Stimulated activated CD8-positive, alpha-beta memory T cell treated with anti-CD3 and anti-CD28 coated beads, Interleukin-15, amount 100 ng/mL, for 4 hours (primary cell): ENCODE results near the gene SPATA13.
"Not testable (repeated sequence)": the region's sequence is repeated elsewhere in the genome, so short reads cannot be mapped to it uniquely, and the experiment has no call there.

Experiments used
- DNase-seq, 2 donors: peaks; one replicate each; pipeline ENCODE4 v3.0.0-alpha.2; 2020; ENCODE audit warnings: low read depth in 2 of 2

Gene SPATA13

DNA sequence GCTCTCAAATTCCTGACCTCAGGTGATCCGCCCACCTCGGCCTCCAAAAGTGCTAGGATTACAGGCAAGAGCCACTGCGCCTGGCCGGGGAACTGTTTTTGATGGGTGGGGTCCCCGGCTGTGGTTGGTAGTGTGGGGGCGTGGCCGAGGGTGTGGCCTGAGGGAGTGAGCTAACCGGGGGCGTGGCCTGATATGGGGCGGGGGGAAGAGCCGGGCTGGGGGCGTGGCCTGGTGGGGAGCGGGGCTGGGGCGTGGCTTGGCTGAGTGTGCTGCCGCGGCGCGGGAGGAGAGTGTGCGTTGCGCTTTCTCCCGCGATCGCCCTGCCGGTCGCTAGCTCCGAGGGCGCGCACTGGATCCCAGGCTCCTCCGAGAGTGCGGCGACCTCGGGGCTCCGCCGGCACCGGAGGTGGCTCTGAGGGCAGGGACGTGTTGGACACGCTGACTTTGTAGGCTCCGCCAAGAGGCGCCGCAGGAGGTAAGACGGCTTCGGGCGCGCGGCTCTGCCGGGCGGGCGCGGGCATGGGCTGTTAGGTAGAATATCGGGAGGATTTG lies at the start of gene SPATA13:
TSS of gene SPATA13 (plus strand) at position 263 of the 552 bp plus-strand sequence. CDS start 62,210 bp downstream, outside the sequence.
- DNase-seq: peak; percentile 82 to 85

DNA sequence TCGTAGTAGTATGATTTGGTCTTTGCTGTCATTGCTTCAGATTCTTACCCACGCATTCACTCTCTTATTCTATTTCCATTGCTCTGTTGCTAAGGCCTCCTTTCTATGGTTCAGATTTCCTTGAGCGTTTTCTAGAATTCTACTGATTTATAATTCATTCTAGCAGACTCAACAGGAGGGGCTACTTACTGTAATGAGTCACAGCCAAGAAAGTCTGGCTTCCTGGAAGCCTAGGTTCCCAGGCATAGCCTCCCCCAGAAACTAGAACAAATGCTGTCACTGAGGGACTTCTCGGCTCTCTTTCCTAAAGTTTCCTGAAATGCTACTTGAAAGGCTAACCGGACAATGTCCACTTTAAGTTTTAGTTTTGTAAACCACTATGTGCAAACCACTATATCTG lies 47.7 kb upstream of the SPATA13 start:
- no peak for DNase-seq

DNA sequence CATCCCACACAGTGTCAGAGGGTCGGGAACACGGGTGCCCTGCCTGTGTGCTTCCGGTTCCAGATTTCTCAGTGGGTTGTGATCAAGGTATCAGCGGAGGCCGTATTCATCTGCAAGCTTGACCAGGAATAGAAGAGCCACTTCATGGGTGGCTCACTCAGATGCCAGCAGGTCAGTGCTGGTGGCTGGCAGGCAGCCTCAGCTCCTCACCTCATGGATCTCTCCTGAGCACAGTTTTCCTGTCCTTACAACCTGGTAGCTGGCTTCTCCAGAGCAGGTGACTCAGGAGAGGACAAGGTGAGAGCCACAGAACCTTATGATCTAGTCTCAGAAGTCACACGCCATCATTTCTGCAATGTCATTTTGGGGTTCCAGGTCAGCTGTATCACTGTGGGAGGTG lies 44.8 kb upstream of the SPATA13 start:
- DNase-seq: no peak

DNA sequence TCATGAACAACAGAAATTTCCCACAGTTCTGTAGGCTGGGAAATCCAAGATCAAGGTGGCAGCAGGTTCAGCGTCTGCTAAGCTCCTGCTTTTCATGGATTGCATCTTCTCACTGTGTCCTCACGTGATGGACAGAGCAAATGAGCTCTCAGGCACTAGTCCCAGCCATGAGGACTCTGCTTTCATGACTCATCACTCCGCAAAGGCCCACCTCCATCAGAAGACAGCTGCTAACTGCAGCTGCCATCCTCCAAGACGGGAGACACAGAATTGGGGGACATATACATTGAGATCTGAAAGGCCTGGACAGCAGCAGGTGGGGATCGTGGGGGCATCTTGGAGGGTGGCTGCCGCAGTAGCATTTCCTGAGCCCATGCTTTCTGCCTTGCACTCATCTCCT lies 44.4 kb upstream of the SPATA13 start:
- no peak for DNase-seq

DNA sequence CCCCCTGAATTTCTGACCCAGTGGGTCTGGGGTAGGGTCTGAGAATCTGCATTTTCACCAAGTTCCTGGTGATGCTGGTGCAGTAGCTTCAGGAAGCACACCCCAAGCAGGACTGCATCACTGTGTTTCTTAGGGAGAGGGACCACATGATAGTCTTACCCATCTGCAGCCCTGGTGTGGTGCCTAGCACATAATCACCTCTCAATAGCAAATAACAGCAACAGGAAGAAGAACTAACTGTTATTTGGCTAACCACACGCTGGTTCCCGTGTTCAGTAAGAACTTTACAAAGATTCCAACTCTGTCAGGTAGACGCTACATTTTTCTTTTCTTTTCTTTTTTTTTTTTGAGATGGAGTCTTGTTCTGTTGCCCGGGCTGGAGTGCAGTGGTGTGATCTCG lies 41.9 kb upstream of the SPATA13 start:
- DNase-seq: no peak

DNA sequence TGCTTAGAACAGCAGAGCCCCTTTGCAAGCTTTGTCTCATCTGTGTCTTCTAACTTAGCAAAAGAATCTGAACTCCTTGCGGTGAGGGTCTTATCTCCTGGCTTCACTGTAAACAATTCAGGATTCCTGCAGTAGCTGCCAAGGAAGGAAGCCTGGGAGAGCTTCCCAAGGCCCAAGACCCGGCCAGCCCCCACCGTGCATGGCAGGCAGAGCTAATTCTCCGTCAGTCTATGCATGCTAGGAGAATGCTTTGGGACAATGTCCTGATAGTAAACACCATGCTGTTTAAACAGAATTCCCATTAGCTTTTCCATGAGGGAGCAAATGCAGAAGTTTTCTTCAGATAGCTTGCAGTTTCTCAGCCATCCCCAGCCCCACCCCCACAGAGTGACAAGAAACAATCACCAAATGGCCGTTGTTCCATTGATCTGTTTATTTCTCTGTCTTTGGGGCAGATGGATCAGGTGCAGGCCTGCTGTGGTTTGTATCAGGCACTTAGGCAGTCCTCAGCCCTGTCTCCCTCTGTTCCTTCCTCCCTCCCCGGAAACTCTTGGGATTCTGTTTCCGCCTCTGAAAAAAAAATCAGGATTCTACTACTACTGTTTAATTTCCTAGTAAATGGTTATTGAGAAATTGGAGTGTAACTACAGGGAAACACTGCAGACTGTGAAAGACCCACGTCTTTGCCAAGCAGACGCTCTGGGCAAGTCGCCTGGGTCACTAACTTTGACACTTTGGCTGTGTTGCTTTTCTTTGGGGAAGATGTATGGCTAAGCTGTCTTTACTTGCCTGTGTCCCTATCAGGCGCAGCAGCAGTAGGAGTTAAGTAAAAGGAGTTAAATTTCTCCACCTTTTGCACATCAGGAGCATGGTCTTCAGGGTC lies 40.7 kb upstream of the SPATA13 start:
- no peak for DNase-seq

DNA sequence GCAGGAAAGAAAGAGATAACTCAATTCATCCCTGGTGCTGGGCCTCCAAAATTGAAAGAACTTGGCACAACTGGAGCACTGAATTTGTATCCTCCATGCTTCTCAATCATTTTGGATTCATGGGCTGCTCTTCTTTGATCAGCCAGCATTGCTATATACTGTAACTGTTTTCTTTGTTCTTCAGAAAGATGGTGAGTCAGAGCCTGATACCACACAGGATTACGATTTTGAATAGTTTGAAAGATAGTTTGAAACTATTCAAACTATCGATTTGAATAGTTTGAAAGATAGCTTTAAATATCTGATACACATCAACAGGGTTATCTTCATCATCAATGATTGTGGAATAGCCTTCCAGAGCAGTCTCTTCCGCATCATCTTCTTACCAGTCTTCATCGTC lies 38.5 kb upstream of the SPATA13 start:
- not testable (repeated sequence) for DNase-seq

DNA sequence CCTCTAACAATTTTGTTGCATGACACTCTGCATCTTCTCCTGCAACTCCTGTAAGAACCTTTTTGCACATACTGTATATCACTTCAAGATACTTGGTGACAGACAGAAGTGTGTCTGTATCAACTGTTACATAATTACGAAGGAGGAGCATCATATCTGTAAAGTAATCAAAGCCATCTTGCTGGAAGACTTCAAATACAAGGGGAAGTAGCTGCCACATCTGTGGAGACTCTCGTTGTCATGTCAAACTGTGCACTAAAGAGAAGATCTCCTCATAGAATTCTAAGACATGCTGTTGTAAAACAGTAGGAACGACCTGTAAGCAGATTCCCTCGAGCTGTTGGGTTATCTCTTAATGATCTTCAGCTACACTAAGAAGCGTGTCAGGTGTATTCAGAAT lies 38.0 kb upstream of the SPATA13 start:
- DNase-seq: no peak

DNA sequence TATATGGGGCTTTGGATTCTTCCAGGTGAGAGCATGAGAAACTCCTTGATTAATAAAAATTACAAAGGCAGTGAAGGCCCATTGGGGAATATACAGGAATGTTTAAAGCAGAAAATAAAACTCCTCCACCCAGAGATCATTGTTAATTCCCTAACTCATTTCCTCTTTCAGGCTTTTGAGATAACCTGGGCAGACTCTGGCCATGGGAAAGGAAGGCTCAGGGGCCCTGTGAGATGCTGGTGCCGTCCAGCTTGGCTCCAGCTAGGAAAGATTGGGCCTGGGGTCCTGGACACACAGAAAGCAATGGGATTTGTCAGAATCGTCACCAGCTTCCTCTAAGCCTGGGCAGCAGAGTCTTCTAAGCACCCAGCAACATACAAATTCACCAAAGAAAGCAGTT lies 36.8 kb upstream of the SPATA13 start:
- no peak for DNase-seq

DNA sequence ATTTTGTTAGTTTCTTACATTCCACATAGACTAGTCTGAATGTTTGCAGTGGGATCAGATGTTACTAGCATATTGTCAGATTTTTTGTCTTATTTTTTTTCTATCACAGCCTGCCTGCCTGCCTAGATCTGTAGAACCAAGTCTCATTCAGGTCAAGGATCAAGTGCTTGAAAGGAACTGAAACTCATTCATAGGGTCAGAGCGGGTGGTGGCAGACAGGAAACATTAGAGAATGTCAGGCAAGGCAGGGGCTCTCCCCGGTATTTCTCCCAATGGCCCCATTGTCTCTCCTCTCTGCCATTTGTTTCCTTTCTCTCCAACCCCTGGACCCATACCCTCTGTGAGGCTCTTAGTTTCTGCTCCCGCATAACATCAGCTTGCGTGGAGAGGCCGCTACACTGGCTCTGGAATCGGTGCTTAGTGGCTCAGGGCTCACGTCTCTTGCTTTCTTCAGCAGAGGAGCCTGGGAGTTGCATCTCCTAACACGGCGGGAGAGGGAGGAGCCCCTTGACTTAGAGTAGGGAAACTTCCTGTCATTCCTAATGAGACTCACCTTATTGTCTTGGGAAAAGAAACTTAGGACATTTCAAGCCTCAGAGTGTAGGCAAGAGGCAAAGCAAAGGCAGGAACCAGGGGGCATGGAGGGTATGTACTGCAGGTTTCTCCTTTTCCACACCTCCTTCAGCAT lies 35.6 kb upstream of the SPATA13 start:
- no peak for DNase-seq

DNA sequence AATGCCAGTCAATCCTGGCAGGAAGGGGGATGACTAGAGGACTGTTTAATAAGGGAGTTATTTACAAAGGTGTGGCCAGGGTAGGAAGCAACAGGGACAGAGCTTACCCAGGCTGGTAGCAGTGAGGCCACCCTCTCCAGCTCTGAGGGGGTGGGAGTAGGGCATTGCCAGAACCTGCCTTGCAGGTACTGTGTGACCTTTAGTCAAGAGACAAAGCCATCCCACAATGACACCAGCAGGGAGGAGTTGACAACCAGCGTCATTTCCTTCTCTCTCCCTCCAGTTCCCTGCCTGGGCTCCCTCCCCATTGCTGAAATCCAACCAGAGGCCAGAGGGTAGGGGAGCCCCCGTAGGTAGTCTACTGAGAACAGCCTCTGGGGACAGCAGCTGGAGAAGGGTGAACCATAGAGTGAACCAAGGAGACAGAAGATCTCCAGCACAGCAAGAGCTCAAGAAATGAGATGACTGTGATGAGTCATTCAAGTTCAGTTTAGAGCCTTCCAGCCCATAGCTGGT lies 33.3 kb upstream of the SPATA13 start:
- no peak for DNase-seq

DNA sequence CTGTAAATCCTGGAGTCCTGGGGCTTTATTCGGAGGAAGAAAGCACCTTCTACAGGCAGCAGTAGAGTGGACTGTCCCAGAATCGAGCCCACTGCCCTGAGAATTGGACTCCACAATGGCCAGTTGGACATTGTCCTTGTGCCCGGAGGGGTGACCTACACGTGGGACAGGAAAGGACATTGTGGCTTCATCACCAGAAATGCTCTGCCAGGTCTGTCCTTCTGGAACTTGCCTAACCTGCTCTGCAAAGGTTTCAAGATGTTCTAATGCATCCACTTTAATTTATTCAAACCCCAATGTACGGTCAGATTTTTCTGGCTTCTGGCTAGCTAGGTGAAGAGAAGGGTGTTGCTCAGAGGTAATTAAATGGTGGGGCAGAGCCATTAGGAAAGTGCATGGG lies 32.4 kb upstream of the SPATA13 start:
- DNase-seq: no peak

DNA sequence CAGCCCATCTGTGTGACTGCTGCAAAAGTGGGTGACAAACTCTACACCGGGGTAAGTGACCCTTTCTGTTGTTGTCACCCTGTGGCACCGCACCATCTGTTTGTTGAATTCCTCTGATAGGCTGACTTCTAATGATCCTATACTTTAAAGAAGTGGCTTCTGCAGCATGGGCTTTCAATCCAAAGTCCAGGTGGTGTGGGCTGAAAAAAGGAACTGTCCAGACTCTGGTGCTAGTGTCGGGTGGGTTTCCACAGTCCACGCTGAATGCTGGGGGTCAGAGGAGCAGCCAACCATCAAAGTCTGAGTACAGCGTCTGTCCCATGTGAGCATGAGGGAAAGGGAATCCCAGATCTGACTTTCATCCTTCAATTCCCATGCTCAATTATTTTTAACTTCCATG lies 31.6 kb upstream of the SPATA13 start:
- DNase-seq: no peak

DNA sequence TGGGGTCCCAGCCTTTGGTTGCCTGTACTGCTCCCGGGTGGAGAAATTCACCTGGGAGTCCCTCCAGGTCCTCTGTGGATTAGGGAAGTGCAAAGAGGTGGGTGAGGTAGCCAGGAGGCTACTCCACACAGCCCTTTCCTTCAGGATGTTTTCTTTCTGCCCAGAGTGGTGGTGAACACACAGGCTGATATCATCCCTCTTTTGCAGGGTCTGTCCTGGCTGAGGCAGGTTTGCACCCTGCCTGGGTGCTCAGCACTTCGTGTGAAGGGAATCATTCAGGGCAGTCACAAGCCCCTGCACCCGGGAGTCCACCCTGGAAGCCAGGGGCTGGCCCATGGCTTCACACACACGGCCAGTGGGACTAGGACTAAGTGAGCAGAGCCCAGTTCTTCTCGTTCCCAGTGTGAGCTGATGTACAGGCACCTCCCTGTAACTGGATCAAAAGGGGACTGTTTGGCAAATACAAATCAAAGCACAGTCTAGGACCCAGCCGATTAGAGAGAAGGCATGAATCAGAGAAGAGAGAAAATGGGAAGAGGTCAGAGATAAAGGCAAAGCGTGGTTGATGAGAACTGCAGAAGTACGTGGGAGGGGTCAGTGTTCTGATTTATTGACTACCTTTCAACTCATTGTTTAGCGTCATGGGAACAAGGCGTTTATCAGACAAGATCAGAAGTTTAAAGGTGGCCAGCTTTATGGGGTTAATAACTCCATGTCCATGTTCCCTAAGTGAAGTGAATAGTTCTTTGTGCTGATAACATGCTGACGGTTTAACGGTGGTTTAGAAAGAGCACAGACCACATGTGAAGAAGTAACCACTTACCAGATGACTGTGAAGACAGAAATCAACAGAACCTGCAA lies 30.4 kb upstream of the SPATA13 start:
- DNase-seq: no peak

DNA sequence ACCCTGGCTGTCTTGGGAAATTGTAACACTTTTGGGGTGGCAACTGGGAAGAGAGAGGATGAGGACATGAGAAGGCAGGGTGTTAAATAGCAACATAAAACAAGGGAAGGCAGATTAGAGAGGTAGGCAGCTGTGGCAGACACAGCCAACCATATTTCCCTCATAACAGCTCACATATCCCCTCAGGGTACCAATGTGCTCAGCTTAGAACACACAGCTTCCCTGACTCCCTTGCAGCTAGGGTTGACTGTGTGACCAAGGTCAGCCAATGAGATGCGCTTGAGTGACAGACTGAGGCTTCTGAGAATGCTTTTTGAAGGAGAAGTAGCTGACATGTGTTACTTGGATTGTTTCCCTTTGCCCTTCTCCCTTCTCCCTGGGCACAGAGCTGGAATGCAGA lies 28.8 kb upstream of the SPATA13 start:
- DNase-seq: no peak

DNA sequence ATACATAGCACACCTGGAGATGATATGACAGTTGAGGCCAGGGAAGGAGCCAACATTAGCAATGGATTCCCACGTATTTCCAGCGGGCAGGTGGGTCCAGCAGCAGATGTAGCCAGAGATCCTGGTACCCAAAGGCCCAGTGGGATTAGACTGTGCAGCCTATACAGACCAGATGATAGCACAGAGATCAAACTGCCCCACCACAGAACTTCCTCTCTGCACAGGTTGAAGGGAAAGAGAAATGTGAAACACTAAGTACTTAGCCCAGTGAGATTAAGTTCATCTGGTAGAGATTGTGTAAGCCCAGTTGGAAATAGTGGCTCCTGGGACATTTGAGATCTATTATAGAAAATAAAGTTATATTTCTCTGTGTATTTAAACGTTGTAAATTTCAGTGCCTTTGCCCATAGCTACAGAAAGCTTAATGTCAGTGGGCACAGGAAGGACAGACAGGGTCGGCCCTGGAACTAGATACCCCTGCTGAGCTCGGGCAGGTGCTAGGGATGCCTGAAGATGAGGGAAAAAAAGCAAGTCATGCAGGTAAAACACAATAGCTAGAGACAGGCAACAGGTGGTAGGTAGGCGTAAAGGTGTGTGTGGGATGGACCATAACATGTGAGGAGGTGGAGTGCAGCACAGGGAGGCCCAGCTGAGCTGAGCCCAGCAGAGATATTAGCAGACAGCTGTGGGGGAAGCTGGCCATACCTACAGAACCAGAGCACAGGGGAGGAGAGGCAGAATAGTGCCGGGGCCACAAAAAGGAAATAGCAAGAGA lies 27.3 kb upstream of the SPATA13 start:
- no peak for DNase-seq

DNA sequence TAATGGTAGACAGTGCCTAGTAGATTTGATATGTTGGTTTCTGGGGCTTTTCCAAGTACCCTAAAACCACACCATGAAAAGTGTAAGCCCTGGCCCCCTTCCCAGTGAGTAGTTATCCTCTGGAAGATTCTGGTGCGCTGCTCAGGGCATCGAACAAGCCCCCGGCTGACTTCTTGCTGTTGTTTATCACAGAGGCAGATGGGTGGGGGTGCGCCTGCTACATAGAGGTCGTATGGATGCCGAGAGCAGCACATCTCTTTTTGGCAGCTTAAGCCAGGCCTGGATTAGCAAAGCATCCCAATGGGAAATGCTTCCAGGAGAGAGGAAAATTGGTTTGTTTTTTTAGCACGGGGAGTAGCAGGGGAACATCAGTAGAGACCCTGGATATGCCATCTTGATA lies 26.3 kb upstream of the SPATA13 start:
- DNase-seq: no peak

DNA sequence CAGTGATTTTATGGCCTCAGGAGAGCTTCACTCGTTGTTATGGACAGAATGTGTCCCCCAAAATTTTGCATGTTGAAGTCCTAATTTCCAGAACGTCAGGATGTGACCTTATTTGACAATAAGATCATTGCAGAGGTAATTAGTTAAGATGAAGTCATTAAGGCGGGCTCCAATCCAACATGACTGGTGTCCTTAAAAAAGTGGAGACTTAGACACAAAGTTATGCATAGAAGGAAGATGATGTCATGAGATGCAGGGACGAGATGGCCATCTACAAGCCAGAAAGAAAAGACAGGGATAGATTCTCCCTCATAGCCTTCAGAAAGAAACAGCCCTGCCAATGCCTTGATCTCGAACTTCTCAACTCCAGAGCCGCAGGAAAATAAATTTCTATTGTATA lies 25.8 kb upstream of the SPATA13 start:
- no peak for DNase-seq

DNA sequence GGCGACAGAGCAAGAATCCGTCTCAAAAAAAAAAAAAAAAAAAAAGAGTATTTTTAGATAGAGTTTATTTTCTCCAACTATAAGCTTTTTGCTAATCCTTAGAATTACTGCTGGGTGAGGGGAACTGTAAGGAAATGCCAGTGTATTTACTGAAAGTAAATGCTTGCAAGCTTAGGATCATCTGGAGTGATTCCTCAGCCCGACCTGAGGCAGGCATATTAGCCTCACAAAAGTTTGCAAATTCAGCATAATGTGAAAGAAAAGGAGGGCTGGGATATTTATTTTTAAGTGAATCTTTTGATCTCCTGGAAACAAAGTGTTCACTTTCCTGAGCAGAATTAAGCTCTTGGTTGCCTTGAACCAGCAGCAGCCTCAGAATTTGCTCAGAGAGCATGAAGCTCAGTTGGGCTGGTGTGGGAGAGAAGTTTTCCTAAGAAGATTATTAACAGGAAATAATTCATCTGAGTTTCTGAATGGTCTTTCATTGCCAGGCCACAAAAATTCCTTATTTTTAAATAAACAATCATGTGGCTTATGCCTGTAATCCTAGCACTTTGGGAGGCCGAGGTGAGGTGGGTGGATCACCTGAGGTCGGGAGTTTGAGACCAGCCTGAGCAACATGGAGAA lies 24.7 kb upstream of the SPATA13 start:
- no peak for DNase-seq

DNA sequence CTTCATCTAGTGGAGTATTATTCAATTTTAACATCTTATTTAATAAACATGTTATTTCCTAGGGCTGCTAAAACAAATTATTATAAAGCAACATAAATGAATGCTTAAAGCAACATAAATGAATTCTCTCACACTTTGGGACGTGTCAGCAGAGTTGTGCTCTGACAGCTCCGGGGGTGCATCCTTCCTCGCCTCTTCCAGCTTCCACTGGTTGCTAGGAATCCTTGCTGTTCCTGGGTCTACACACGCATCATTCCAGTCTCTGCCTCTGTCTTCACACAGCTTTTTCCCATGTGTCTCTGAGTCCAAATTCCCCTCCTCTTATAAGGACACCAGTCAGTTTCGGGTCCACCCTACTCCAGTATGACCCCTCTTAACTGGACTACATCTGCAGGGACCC lies 21.6 kb upstream of the SPATA13 start:
- no peak for DNase-seq
